HepG2 (cell line): ENCODE data around the gene ATE1. TPM values are rescaled to one million over a fixed set of nuclear protein-coding genes. Genes with fewer than 3 reads are reported as not detected.

ENCODE experiments used
- ATAC-seq: fragments of 200-7000 bp; cut with Tn5 transposase; 3 replicates; pipeline ENCODE4 v1.9.1; 2020; ENCODE audit warnings: mild to moderate bottlenecking, moderate library complexity
- BruUV-seq: library from RNA; stranded (reverse); fragments of 400-500 nt; replicated peaks from 2 replicates; lab custom pipeline; 2021; lab: Mats Ljungman, UMichigan
- CTCF ChIA-PET: fragments of 300-600 bp; formaldehyde crosslinking; extraction: SDS; loops from one replicate; lab custom pipeline; 2021; ENCODE audit warnings: low total read pairs, inconsistent platforms, low intra/inter-chr PET ratio; lab: Yijun Ruan, JAX
- POLR2A ChIA-PET: fragments of 350-600 bp; sonication (Branson Sonifier 250); formaldehyde crosslinking; loops from one replicate; lab custom pipeline; 2020; ENCODE audit warnings: antibody characterized with exemption, inconsistent platforms; lab: Yijun Ruan, JAX
- DNase-seq: peaks from one replicate; pipeline ENCODE4 v3.0.0-alpha.2; 2015; ENCODE audit warnings: low spot score
- FAIRE-seq: peaks from 3 replicates; lab custom pipeline; 2011; peaks lifted over from hg19 to GRCh38; lab: Jason Lieb, UNC
- H2AFZ ChIP-seq: one replicate; pipeline ENCODE4 v1.6.1; 2011; ENCODE audit warnings: low read length, inconsistent platforms
- H3K27ac ChIP-seq: fragments of 300-600 bp; 3 replicates; pipeline ENCODE4 v1.8.0; 2011; ENCODE audit warnings: mixed run types, mild to moderate bottlenecking, mixed read lengths, low read length, inconsistent platforms; ENCODE audit not compliant: insufficient read depth; ENCODE audit errors: extremely low read length
- H3K27me3 ChIP-seq, 2 experiments: fragments of 200-600 bp in 1 of 2; 2 replicates in 1 of 2; 3 replicates in 1 of 2; pipeline versions ENCODE4 v1.6.0 to v1.8.0; 2011; ENCODE audit warnings: low read length in 2 of 2, mild to moderate bottlenecking in 2 of 2, moderate library complexity in 2 of 2, inconsistent platforms in 1 of 2; ENCODE audit not compliant: insufficient read depth in 2 of 2, control insufficient read depth in 1 of 2
- H3K36me3 ChIP-seq, 2 experiments: fragments of 200-600 bp in 1 of 2; replicated peaks in 1 of 2; 2 replicates in 1 of 2; 3 replicates in 1 of 2; pipeline versions ENCODE4 v1.5.1 to v1.8.0; 2011; ENCODE audit warnings: low read length in 2 of 2, inconsistent platforms in 1 of 2; ENCODE audit not compliant: insufficient read depth in 2 of 2, control insufficient read depth in 1 of 2
- H3K4me1 ChIP-seq: 2 replicates; pipeline ENCODE4 v1.5.1; 2012; ENCODE audit warnings: low read length, inconsistent platforms; ENCODE audit not compliant: insufficient read depth
- H3K4me2 ChIP-seq: 2 replicates; pipeline ENCODE4 v1.6.0; 2011; ENCODE audit warnings: low read depth, low read length, inconsistent platforms
- H3K4me3 ChIP-seq, 3 experiments: fragments of 200-600 bp in 1 of 3; sonication (generic), shearing (Covaris generic) in 1 of 3; replicated peaks in 1 of 3; 2 replicates each; pipeline ENCODE4 v1.5.1; 2011 to 2016; ENCODE audit warnings: low read length in 3 of 3, inconsistent platforms in 2 of 3, low read depth in 2 of 3, mild to moderate bottlenecking in 2 of 3, control low read depth in 1 of 3, mixed read lengths in 1 of 3; ENCODE audit not compliant: insufficient read depth in 1 of 3
- H3K79me2 ChIP-seq: one replicate; pipeline ENCODE4 v1.6.1; 2011; ENCODE audit warnings: low read length, inconsistent platforms; ENCODE audit not compliant: insufficient read depth
- H3K9ac ChIP-seq: 2 replicates; pipeline ENCODE4 v1.6.0; 2011; ENCODE audit warnings: mild to moderate bottlenecking, low read depth, low read length, inconsistent platforms; ENCODE audit not compliant: insufficient read depth
- H3K9me3 ChIP-seq: 2 replicates; pipeline ENCODE4 v1.5.1; 2012; ENCODE audit warnings: mild to moderate bottlenecking, low read length
- H4K20me1 ChIP-seq: 2 replicates; pipeline ENCODE4 v1.6.0; 2011; ENCODE audit warnings: inconsistent platforms, mild to moderate bottlenecking, low read length, moderate library complexity; ENCODE audit not compliant: insufficient read depth
- CREB1 ChIP-seq, 2 experiments: fragments of 450-650 bp in 1 of 2; IDR thresholded peaks; 2 replicates each; pipeline ENCODE4 v1.6.1; 2016 to 2017; ENCODE audit warnings: control low read depth in 1 of 2, mild to moderate bottlenecking in 1 of 2, missing compliant biosample characterization in 1 of 2, missing genetic modification characterization in 1 of 2
- ETV6 ChIP-seq: sonication (generic); formaldehyde crosslinking; conservative IDR thresholded peaks from 2 replicates; pipeline ENCODE4 v1.4.0; 2020; ENCODE audit warnings: missing genetic modification reagents
- MAFF ChIP-seq: IDR thresholded peaks from 2 replicates; pipeline ENCODE4 v1.6.1; 2011; ENCODE audit warnings: low read depth, low read length, improper control_type of control experiment
- SCMH1 ChIP-seq: sonication (generic); formaldehyde crosslinking; IDR thresholded peaks from 2 replicates; pipeline ENCODE4 v1.9.0; 2021; ENCODE audit warnings: missing genetic modification reagents, mild to moderate bottlenecking, borderline replicate concordance
- SMC3 ChIP-seq: IDR thresholded peaks from 2 replicates; pipeline ENCODE4 v1.6.1; 2011; ENCODE audit warnings: low read length, improper control_type of control experiment
- TAF1 ChIP-seq: sonication (generic); formaldehyde crosslinking; IDR thresholded peaks from 2 replicates; pipeline ENCODE4 v1.4.0; 2020; ENCODE audit warnings: missing genetic modification reagents
- TP53 ChIP-seq: sonication (generic); formaldehyde crosslinking; conservative IDR thresholded peaks from 2 replicates; pipeline ENCODE4 v1.4.0; 2020; ENCODE audit warnings: missing genetic modification reagents
- YY1 ChIP-seq: IDR thresholded peaks from 2 replicates; pipeline ENCODE4 v1.6.1; 2011; ENCODE audit warnings: low read length, low read depth, moderate library complexity, mild to moderate bottlenecking; ENCODE audit not compliant: insufficient read depth, insufficient replicate concordance
- ZBTB7A ChIP-seq: sonication (generic); formaldehyde crosslinking; IDR thresholded peaks from 2 replicates; pipeline ENCODE4 v1.8.0; 2022; ENCODE audit warnings: mild to moderate bottlenecking, missing genetic modification reagents
- ZC3H4 ChIP-seq: sonication (generic); formaldehyde crosslinking; IDR thresholded peaks from 2 replicates; pipeline ENCODE4 v1.4.0; 2020; ENCODE audit warnings: missing genetic modification reagents, borderline replicate concordance
- ZGPAT ChIP-seq: IDR thresholded peaks from 2 replicates; pipeline ENCODE4 v1.6.1; 2016; ENCODE audit warnings: mild to moderate bottlenecking
- WGBS: methylation state at CpG from one replicate; pipeline ENCODE4 v1.1.6; 2017; ENCODE audit warnings: low lambda C conversion rate; 5-methylcytosine and 5-hydroxymethylcytosine counted together
- in situ Hi-C: cut with HindIII; loops from 2 replicates; pipeline ENCODE4 v1.10.0; 2017; ENCODE audit warnings: low pct_unique_long_range_greater_than_20kb; ENCODE audit not compliant: extremely low pct_ligation_motif_present
- intact Hi-C: fragments of 100-400 bp; cut with micrococcal nuclease; formaldehyde crosslinking; loops from one replicate; pipeline ENCODE4 v1.10.0; 2022; ENCODE audit not compliant: unreplicated experiment
- polyA plus RNA-seq, 8 experiments: library from polyadenylated mRNA; depleted of rRNA in 3 of 8; stranded (reverse) in 7 of 8; unstranded in 1 of 8; fragments of >200 nt; fragmentation: Illumina TruSeq in 4 of 8; extraction: Trizol in 4 of 8; gene quantifications; 2 replicates each; pipeline versions ENCODE4 v1.2.1 to v1.2.3, GENCODE V29; 2011 to 2016; ENCODE audit warnings: low read depth in 4 of 8, missing spikeins in 1 of 8, mixed read lengths in 1 of 8; ENCODE audit not compliant: insufficient read depth in 1 of 8
- total RNA-seq, 5 experiments: library from RNA; depleted of rRNA; stranded (reverse); fragments of >200 nt; fragmentation: Illumina TruSeq; extraction: Trizol; gene quantifications; 2 replicates each; pipeline ENCODE4 v1.2.3, GENCODE V29; 2016; ENCODE audit warnings: low read depth in 1 of 5
- TF ChIP-seq, protein P1 (sequence below): sonication (generic); formaldehyde crosslinking; IDR thresholded peaks from 2 replicates; pipeline ENCODE4 v1.5.1; 2020; ENCODE audit warnings: mild to moderate bottlenecking, missing genetic modification reagents, moderate library complexity
- TF ChIP-seq, protein P2 (sequence below): sonication (generic); formaldehyde crosslinking; IDR thresholded peaks from 2 replicates; pipeline ENCODE4 v1.9.0; 2021; ENCODE audit warnings: missing genetic modification reagents, borderline replicate concordance
- TF ChIP-seq, protein P3 (sequence below): sonication (generic); formaldehyde crosslinking; IDR thresholded peaks from 2 replicates; pipeline ENCODE4 v1.5.1; 2020; ENCODE audit warnings: missing genetic modification reagents, mild to moderate bottlenecking, borderline replicate concordance

The ATE1 gene
- total and polyA plus RNA-seq, 2 of the 13 experiments (the other 11 are each of a cell fraction or from before 2014, with no cell fraction given) = 17.5 to 42.2 TPM

- TF ChIP-seq SMC3 (peak; percentile 52), ETV6 (no peak)
Measured at GRCh38 chr10:121823993-121824463, 103.8 kb downstream of the ATE1 start (continued).

DNA sequence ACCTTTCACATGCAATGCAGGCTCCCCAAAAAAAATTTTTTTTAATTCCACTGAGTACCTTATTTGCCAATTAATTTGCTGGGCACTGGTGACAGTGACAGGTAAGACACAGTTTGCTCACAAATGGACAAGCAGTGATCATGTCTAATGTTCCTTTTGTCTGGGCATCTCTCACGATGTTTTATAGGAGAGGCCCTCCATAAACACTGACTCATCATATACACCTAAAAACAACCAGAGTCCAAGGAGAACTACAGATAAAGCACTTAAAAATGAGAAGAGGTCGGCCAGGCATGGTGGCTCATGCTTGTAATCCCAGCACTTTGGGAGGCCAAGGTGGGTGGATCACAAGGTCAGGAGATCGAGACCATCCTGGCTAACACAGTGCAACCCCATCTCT, 105.1 kb downstream of the ATE1 start:
- no peaks in the 10 kb centered on the region for H3K9me3 ChIP-seq
- peaks cover 0 to 5% of the 10 kb centered on the region in 2 experiments; a peak in 1 of 5 replicates for H3K36me3 ChIP-seq
- no peaks in the 10 kb centered on the region for H4K20me1 ChIP-seq
- H3K79me2 ChIP-seq = no peaks in the 10 kb centered on the region
- ATAC-seq = no peak
- ChIA-PET CTCF (no interaction called here), POLR2A (no interaction called here)
- FAIRE-seq = no peak
- no peak overlapping the region for H2AFZ ChIP-seq
- no peak overlapping the region for H3K4me2 ChIP-seq
- in situ Hi-C loops (no loop called here), intact Hi-C loops (no loop called here)
- no peak overlapping the region for H3K27ac ChIP-seq
- no TSS peak for BruUV-seq
- H3K4me3 ChIP-seq = no peak overlapping the region
- no peak for DNase-seq
- 91% methylated on average over 3 of the region's 3 CpGs for WGBS
- no peaks in the 10 kb centered on the region for H3K27me3 ChIP-seq
- no peak overlapping the region for H3K9ac ChIP-seq
- H3K4me1 ChIP-seq = no peaks in the 10 kb centered on the region
- TF ChIP-seq, protein P1, sequence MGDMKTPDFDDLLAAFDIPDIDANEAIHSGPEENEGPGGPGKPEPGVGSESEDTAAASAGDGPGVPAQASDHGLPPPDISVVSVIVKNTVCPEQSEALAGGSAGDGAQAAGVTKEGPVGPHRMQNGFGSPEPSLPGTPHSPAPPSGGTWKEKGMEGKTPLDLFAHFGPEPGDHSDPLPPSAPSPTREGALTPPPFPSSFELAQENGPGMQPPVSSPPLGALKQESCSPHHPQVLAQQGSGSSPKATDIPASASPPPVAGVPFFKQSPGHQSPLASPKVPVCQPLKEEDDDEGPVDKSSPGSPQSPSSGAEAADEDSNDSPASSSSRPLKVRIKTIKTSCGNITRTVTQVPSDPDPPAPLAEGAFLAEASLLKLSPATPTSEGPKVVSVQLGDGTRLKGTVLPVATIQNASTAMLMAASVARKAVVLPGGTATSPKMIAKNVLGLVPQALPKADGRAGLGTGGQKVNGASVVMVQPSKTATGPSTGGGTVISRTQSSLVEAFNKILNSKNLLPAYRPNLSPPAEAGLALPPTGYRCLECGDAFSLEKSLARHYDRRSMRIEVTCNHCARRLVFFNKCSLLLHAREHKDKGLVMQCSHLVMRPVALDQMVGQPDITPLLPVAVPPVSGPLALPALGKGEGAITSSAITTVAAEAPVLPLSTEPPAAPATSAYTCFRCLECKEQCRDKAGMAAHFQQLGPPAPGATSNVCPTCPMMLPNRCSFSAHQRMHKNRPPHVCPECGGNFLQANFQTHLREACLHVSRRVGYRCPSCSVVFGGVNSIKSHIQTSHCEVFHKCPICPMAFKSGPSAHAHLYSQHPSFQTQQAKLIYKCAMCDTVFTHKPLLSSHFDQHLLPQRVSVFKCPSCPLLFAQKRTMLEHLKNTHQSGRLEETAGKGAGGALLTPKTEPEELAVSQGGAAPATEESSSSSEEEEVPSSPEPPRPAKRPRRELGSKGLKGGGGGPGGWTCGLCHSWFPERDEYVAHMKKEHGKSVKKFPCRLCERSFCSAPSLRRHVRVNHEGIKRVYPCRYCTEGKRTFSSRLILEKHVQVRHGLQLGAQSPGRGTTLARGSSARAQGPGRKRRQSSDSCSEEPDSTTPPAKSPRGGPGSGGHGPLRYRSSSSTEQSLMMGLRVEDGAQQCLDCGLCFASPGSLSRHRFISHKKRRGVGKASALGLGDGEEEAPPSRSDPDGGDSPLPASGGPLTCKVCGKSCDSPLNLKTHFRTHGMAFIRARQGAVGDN (CRISPR knock-in tag) = no peak
- TF ChIP-seq, protein P2, sequence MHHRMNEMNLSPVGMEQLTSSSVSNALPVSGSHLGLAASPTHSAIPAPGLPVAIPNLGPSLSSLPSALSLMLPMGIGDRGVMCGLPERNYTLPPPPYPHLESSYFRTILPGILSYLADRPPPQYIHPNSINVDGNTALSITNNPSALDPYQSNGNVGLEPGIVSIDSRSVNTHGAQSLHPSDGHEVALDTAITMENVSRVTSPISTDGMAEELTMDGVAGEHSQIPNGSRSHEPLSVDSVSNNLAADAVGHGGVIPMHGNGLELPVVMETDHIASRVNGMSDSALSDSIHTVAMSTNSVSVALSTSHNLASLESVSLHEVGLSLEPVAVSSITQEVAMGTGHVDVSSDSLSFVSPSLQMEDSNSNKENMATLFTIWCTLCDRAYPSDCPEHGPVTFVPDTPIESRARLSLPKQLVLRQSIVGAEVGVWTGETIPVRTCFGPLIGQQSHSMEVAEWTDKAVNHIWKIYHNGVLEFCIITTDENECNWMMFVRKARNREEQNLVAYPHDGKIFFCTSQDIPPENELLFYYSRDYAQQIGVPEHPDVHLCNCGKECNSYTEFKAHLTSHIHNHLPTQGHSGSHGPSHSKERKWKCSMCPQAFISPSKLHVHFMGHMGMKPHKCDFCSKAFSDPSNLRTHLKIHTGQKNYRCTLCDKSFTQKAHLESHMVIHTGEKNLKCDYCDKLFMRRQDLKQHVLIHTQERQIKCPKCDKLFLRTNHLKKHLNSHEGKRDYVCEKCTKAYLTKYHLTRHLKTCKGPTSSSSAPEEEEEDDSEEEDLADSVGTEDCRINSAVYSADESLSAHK (CRISPR knock-in tag) = no peak
- no peak for TF ChIP-seq SCMH1 (CRISPR knock-in tag)
- no peak for TF ChIP-seq ZBTB7A (CRISPR knock-in tag)
- TF ChIP-seq TAF1 (CRISPR knock-in tag) = no peak
- no peak for TF ChIP-seq ZGPAT (CRISPR knock-in tag)
- TF ChIP-seq MAFF = peak; percentile 20; the same call in 1 of the 2 replicates
- no peak for TF ChIP-seq ZC3H4 (CRISPR knock-in tag)
- TF ChIP-seq, protein P3, sequence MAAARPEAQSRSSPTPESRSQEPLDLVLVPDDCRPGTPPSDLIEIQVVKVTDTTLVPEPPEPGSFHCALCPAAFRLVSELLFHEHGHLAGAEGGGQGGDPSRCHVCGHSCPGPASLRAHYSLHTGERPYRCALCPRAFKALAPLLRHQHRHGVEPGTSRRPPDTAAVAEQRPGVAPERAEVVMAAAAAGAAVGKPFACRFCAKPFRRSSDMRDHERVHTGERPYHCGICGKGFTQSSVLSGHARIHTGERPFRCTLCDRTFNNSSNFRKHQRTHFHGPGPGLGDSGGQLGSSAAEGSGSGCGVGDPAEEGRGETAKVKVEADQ = no peak
- TF ChIP-seq YY1 = no peak
- TF ChIP-seq CREB1 (IDR thresholded peaks at IDR 0.05) = no peak
- no peak for TF ChIP-seq CREB1 (CRISPR knock-in tag; IDR thresholded peaks at IDR 0.05)
- TF ChIP-seq TP53 (CRISPR knock-in tag) = no peak
